ENCODE results near the gene NRM.
A peak's percentile ranks its signal among the peaks of the same experiment; 100 is the strongest.
"Not testable (repeated sequence)": the region's sequence is repeated elsewhere in the genome, so short reads cannot be mapped to it uniquely, and the experiment has no call there.

NRM gene

GRCh38 chr6:30725713-30726505, 35.1 kb upstream of the NRM start:
- peaks cover 76% of the 10 kb centered on the region for H3K36me3 ChIP-seq (ENCODE audit: control insufficient read depth, insufficient read depth, low read length)
- H3K9ac ChIP-seq (ENCODE audit: low read depth, low read length): no peak overlapping the region
- H3K27me3 ChIP-seq (ENCODE audit: control insufficient read depth, insufficient read depth, low read length): no peaks in the 10 kb centered on the region
- no peaks in the 10 kb centered on the region for H3K9me3 ChIP-seq (ENCODE audit: control insufficient read depth, insufficient read depth, low read length)
- H3K27ac ChIP-seq (ENCODE audit: low read depth, low read length): peak overlapping the region; percentile 74
- H3K4me3 ChIP-seq (ENCODE audit: low read depth, low read length): no peak overlapping the region
- peaks cover 2% of the 10 kb centered on the region; the same call in 1 of the 2 replicates for H3K4me1 ChIP-seq (ENCODE audit: control insufficient read depth, insufficient read depth, low read length)

- Histone ChIP-seq H3K36me3 (ENCODE audit: control insufficient read depth, insufficient read depth, low read length) (peaks cover 70% of the 10 kb centered on the region), H3K9me3 (ENCODE audit: control insufficient read depth, insufficient read depth, low read length) (no peaks in the 10 kb centered on the region), H3K27ac (ENCODE audit: low read depth, low read length) (peak overlapping the region; percentile 6), H3K4me1 (ENCODE audit: control insufficient read depth, insufficient read depth, low read length) (no peaks in the 10 kb centered on the region), H3K27me3 (ENCODE audit: control insufficient read depth, insufficient read depth, low read length) (no peaks in the 10 kb centered on the region), H3K4me3 (ENCODE audit: low read depth, low read length) (no peak overlapping the region), H3K9ac (ENCODE audit: low read depth, low read length) (no peak overlapping the region)
These were observed 34.3 kb upstream of the NRM start for GRCh38 chr6:30724906-30725667.

DNA sequence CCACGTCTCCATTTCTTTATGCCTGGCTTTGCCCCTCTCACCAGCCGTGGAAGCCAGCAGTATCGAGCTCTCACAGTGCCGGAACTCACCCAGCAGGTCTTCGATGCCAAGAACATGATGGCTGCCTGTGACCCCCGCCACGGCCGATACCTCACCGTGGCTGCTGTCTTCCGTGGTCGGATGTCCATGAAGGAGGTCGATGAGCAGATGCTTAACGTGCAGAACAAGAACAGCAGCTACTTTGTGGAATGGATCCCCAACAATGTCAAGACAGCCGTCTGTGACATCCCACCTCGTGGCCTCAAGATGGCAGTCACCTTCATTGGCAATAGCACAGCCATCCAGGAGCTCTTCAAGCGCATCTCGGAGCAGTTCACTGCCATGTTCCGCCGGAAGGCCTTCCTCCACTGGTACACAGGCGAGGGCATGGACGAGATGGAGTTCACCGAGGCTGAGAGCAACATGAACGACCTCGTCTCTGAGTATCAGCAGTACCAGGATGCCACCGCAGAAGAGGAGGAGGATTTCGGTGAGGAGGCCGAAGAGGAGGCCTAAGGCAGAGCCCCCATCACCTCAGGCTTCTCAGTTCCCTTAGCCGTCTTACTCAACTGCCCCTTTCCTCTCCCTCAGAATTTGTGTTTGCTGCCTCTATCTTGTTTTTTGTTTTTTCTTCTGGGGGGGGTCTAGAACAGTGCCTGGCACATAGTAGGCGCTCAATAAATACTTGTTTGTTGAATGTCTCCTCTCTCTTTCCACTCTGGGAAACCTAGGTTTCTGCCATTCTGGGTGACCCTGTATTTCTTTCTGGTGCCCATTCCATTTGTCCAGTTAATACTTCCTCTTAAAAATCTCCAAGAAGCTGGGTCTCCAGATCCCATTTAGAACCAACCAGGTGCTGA, 33.3 kb upstream of the NRM start:
- H3K27ac ChIP-seq (ENCODE audit: low read depth, low read length): peak overlapping the region; percentile 31
- not testable (repeated sequence) for H3K4me1 ChIP-seq (ENCODE audit: control insufficient read depth, insufficient read depth, low read length); H3K27me3 ChIP-seq (ENCODE audit: control insufficient read depth, insufficient read depth, low read length); H3K4me3 ChIP-seq (ENCODE audit: low read depth, low read length); H3K9ac ChIP-seq (ENCODE audit: low read depth, low read length); H3K9me3 ChIP-seq (ENCODE audit: control insufficient read depth, insufficient read depth, low read length)
- H3K36me3 ChIP-seq (ENCODE audit: control insufficient read depth, insufficient read depth, low read length): peaks cover 60% of the 10 kb centered on the region

GRCh38 chr6:30723159-30723842, 32.5 kb upstream of the NRM start:
- H3K27ac ChIP-seq (ENCODE audit: low read depth, low read length): peak overlapping the region; percentile 98
- H3K4me1 ChIP-seq (ENCODE audit: control insufficient read depth, insufficient read depth, low read length): peaks cover 13% of the 10 kb centered on the region; the same call in 1 of the 2 replicates
- peaks cover 56% of the 10 kb centered on the region for H3K36me3 ChIP-seq (ENCODE audit: control insufficient read depth, insufficient read depth, low read length)
- not testable (repeated sequence) for H3K9ac ChIP-seq (ENCODE audit: low read depth, low read length); H3K9me3 ChIP-seq (ENCODE audit: control insufficient read depth, insufficient read depth, low read length); H3K27me3 ChIP-seq (ENCODE audit: control insufficient read depth, insufficient read depth, low read length)
- H3K4me3 ChIP-seq (ENCODE audit: low read depth, low read length): peak overlapping the region; percentile 93

GRCh38 chr6:30722280-30723112, 31.7 kb upstream of the NRM start:
- Histone ChIP-seq H3K9ac (ENCODE audit: low read depth, low read length) (peak overlapping the region; percentile 100), H3K9me3 (ENCODE audit: control insufficient read depth, insufficient read depth, low read length) (no peaks in the 10 kb centered on the region), H3K36me3 (ENCODE audit: control insufficient read depth, insufficient read depth, low read length) (peaks cover 48% of the 10 kb centered on the region), H3K27ac (ENCODE audit: low read depth, low read length) (peak overlapping the region; percentile 98), H3K27me3 (ENCODE audit: control insufficient read depth, insufficient read depth, low read length) (no peaks in the 10 kb centered on the region), H3K4me3 (ENCODE audit: low read depth, low read length) (peak overlapping the region; percentile 93), H3K4me1 (ENCODE audit: control insufficient read depth, insufficient read depth, low read length) (peaks cover 13% of the 10 kb centered on the region; the same call in 1 of the 2 replicates)

GRCh38 chr6:30722025-30722279, 31.2 kb upstream of the NRM start:
- H3K4me3 ChIP-seq (ENCODE audit: low read depth, low read length): peak overlapping the region; percentile 93
- peaks cover 13% of the 10 kb centered on the region; the same call in 1 of the 2 replicates for H3K4me1 ChIP-seq (ENCODE audit: control insufficient read depth, insufficient read depth, low read length)
- H3K27me3 ChIP-seq (ENCODE audit: control insufficient read depth, insufficient read depth, low read length); H3K9me3 ChIP-seq (ENCODE audit: control insufficient read depth, insufficient read depth, low read length): not testable (repeated sequence)
- H3K27ac ChIP-seq (ENCODE audit: low read depth, low read length): peak overlapping the region; percentile 98
- H3K9ac ChIP-seq (ENCODE audit: low read depth, low read length): peak overlapping the region; percentile 100
- peaks cover 44% of the 10 kb centered on the region for H3K36me3 ChIP-seq (ENCODE audit: control insufficient read depth, insufficient read depth, low read length)

GRCh38 chr6:30721198-30722024, 30.6 kb upstream of the NRM start:
- H3K9ac ChIP-seq (ENCODE audit: low read depth, low read length): peak overlapping the region; percentile 100
- H3K4me1 ChIP-seq (ENCODE audit: control insufficient read depth, insufficient read depth, low read length): peaks cover 17% of the 10 kb centered on the region
- peak overlapping the region; percentile 93 for H3K4me3 ChIP-seq (ENCODE audit: low read depth, low read length)
- no peaks in the 10 kb centered on the region for H3K9me3 ChIP-seq (ENCODE audit: control insufficient read depth, insufficient read depth, low read length)
- no peaks in the 10 kb centered on the region for H3K27me3 ChIP-seq (ENCODE audit: control insufficient read depth, insufficient read depth, low read length)
- H3K27ac ChIP-seq (ENCODE audit: low read depth, low read length): peak overlapping the region; percentile 98
- peaks cover 44% of the 10 kb centered on the region for H3K36me3 ChIP-seq (ENCODE audit: control insufficient read depth, insufficient read depth, low read length)

- Histone ChIP-seq H3K27me3 (ENCODE audit: control insufficient read depth, insufficient read depth, low read length) (no peaks in the 10 kb centered on the region), H3K9ac (ENCODE audit: low read depth, low read length) (peak overlapping the region; percentile 100), H3K27ac (ENCODE audit: low read depth, low read length) (peak overlapping the region; percentile 98), H3K4me3 (ENCODE audit: low read depth, low read length) (peak overlapping the region; percentile 93), H3K9me3 (ENCODE audit: control insufficient read depth, insufficient read depth, low read length) (no peaks in the 10 kb centered on the region), H3K36me3 (ENCODE audit: control insufficient read depth, insufficient read depth, low read length) (peaks cover 42% of the 10 kb centered on the region), H3K4me1 (ENCODE audit: control insufficient read depth, insufficient read depth, low read length) (peaks cover 18% of the 10 kb centered on the region)
These were observed 30.0 kb upstream of the NRM start for GRCh38 chr6:30720738-30721197.
